Type B pancreatic cell (in vitro differentiated cells): ENCODE data around the gene TELO2. TPM values are rescaled to one million over a fixed set of nuclear protein-coding genes. Genes with fewer than 3 reads are reported as not detected.
"Not testable (repeated sequence)": the region's sequence is repeated elsewhere in the genome, so short reads cannot be mapped to it uniquely, and the experiment has no call there.

ENCODE experiments used
- DNase-seq: peaks from one replicate; pipeline ENCODE4 v3.0.0; 2021; ENCODE audit warnings: mixed read lengths; ENCODE audit not compliant: unreplicated experiment; ENCODE audit errors: extremely low spot score
- H3K27ac Mint-ChIP-seq: 2 replicates; pipeline ENCODE4 v1.8.0; 2021; ENCODE audit warnings: mild to moderate bottlenecking, mixed read lengths
- H3K27me3 Mint-ChIP-seq: 2 replicates; pipeline ENCODE4 v1.8.0; 2021; ENCODE audit warnings: mixed read lengths
- H3K36me3 Mint-ChIP-seq: 2 replicates; pipeline ENCODE4 v1.8.0; 2021; ENCODE audit warnings: mixed read lengths
- H3K4me1 Mint-ChIP-seq: one replicate; pipeline ENCODE4 v1.8.0; 2021; ENCODE audit warnings: mixed read lengths; ENCODE audit not compliant: unreplicated experiment
- H3K4me3 Mint-ChIP-seq: 2 replicates; pipeline ENCODE4 v1.8.0; 2021; ENCODE audit warnings: mild to moderate bottlenecking, mixed read lengths
- H3K9me3 Mint-ChIP-seq: 2 replicates; pipeline ENCODE4 v1.8.0; 2021; ENCODE audit warnings: mixed read lengths
- CTCF ChIP-seq: fragments of 200-600 bp; sonication (generic); conservative IDR thresholded peaks from 2 replicates; pipeline ENCODE4 v1.5.0; 2021; ENCODE audit warnings: antibody characterized with exemption, mild to moderate bottlenecking
- total RNA-seq: library from RNA; stranded (reverse); gene quantifications from 2 replicates; pipeline ENCODE4 v1.2.1, GENCODE V29; 2021; ENCODE audit warnings: low replicate concordance

Gene TELO2
- total RNA-seq, 1 donor from 2014 or later = 65.4 TPM

GRCh38 chr16:1475552-1476114 lies 17.5 kb upstream of the TELO2 start:
- no peaks in the 10 kb centered on the region for H3K36me3 Mint-ChIP-seq
- no peaks in the 10 kb centered on the region for H3K9me3 Mint-ChIP-seq
- DNase-seq = no peak
- H3K4me1 Mint-ChIP-seq = peaks cover 5% of the 10 kb centered on the region
- H3K27me3 Mint-ChIP-seq = no peaks in the 10 kb centered on the region
- H3K4me3 Mint-ChIP-seq = peak overlapping the region; percentile 88
- TF ChIP-seq CTCF = no peak
- H3K27ac Mint-ChIP-seq = peak overlapping the region; percentile 81

GRCh38 chr16:1477033-1477432 lies 16.1 kb upstream of the TELO2 start:
- Mint-ChIP-seq H3K36me3 (no peaks in the 10 kb centered on the region), H3K4me1 (peaks cover 5% of the 10 kb centered on the region), H3K27ac (no peak overlapping the region), H3K4me3 (no peak overlapping the region), H3K9me3 (no peaks in the 10 kb centered on the region), H3K27me3 (peaks cover 7% of the 10 kb centered on the region)
- TF ChIP-seq CTCF = no peak
- DNase-seq = no peak

GRCh38 chr16:1478937-1479336 lies 14.2 kb upstream of the TELO2 start:
- H3K4me3 Mint-ChIP-seq, H3K4me1 Mint-ChIP-seq, H3K36me3 Mint-ChIP-seq, H3K9me3 Mint-ChIP-seq, H3K27ac Mint-ChIP-seq, DNase-seq: not testable (repeated sequence)
- H3K27me3 Mint-ChIP-seq = peaks cover 17% of the 10 kb centered on the region

- no peak overlapping the region for H3K27ac Mint-ChIP-seq
- H3K27me3 Mint-ChIP-seq = peaks cover 25% of the 10 kb centered on the region
- no peaks in the 10 kb centered on the region for H3K36me3 Mint-ChIP-seq
- no peaks in the 10 kb centered on the region for H3K4me1 Mint-ChIP-seq
- H3K4me3 Mint-ChIP-seq = no peak overlapping the region
- H3K9me3 Mint-ChIP-seq = no peaks in the 10 kb centered on the region
- TF ChIP-seq CTCF = no peak
- DNase-seq = peak; percentile 60
Measured at GRCh38 chr16:1481906-1482835, 11.0 kb upstream of the TELO2 start.

GRCh38 chr16:1485847-1486496 lies 7.2 kb upstream of the TELO2 start:
- no peak for TF ChIP-seq CTCF
- no peaks in the 10 kb centered on the region for H3K36me3 Mint-ChIP-seq
- DNase-seq = peak; percentile 69
- peaks cover 25% of the 10 kb centered on the region for H3K27me3 Mint-ChIP-seq
- H3K4me3 Mint-ChIP-seq = no peak overlapping the region
- no peaks in the 10 kb centered on the region for H3K4me1 Mint-ChIP-seq
- no peaks in the 10 kb centered on the region for H3K9me3 Mint-ChIP-seq
- no peak overlapping the region for H3K27ac Mint-ChIP-seq
